GM21619 (cell line): ENCODE measurements around the gene OR13J1.

Source experiments
- ATAC-seq: cut with Tn5 transposase; IDR thresholded peaks from one replicate; pipeline ENCODE4 v1.9.1; 2021; ENCODE audit not compliant: unreplicated experiment

Gene OR13J1

DNA sequence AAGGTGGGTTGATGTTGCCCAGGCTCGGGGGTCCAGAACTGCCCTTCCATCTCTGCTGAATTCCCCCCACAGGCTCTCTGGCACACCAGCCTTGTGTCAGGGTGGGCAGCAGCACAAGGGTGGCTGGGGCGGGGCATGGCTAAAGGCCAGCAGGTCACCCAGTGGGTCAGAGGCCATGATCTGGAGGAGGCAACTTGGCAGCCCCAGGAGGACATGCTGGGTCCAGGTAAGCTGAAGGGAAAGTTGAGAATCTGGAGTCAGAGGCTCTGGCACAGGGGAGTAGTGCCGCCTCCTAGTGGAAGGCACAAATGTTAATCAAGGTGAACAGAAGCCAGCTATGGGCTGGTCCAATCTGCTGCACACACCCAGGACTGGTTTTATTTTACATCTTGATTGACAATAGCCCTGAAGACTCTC is 35.0 kb downstream of the OR13J1 start:
- ATAC-seq: no peak

DNA sequence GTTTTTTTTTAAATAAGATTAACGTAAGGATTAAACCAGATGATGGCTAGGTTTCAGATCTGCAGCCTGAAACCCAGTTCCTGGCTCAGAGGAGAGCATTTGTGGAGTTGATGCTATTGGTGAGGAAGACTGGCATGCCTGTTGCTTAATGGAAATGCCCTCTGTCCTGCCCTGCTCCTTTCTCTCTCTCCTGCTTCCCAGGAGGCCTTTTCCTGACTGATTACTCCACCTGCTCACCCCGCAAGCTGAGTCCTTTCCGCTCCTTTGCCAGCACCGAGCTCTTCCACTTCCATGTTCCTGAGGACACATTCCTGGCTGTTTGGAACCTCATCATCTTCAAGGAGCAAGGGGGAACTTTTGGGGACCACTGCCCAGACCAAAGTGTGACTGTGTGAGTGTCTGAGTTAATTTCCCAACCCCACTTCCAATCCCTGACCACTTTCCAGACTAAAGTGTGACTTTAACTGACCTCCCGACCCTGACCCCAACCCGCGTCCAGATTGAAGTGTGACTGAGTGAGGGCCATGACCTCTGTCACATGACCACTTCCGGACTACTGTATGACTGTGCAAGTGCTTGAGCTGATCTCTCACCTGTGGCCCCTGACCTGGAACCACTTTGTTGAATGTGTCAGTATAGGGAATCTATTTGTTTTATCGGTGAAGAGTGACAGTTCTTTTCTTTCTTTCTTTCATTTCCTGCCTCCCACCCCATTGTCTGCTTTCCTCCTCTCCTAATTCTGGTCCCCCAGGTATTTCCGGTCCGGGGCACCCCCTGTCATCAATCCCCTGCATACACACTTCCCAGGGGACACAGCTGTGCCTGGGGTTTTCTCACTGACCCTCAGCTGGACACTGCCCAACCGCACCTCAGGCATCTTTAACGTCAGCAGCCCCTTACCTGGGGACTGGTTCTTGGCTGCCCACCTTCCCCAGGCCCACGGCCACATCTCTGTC is 35.7 kb downstream of the OR13J1 start:
- ATAC-seq: no peak

DNA sequence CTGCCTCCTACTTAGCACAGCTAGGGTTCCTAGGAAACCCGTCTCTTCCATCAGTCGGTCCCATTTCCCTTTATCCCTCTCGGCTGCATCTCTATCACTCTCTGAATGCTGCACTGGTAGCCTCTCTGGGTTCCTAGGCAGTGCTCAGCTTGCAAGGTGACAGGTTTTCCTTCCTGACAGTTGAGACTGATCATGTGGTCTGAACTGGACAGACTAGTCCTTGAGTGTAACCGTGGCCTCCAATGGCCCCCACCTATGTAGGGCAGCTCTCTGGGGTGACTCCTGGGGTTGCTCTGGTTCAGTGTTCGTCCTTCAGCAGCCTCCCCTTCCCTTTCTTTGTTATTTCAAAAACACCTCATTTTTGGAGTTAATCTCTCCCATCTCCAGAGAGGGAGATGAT is 37.4 kb downstream of the OR13J1 start:
- ATAC-seq: no peak

DNA sequence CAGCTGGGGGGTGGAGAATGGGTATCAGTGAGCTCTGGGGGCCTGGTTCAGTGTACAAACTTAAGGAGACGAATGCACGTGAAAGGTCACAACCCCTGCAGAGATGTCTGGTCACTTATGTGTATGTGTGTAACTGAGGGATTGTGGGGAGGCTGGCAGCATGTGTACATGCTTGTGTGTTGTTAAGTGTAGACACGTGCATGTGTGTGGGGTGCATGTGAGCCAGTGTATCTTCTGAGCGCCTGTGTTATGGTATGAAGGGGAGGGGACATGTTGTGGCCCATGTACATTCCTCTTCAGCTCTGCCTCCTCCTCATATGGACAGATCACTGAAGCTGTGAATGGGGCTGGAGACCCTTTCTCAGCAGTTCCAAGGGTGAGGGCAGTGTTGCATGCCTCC is 39.2 kb downstream of the OR13J1 start:
- no peak for ATAC-seq

DNA sequence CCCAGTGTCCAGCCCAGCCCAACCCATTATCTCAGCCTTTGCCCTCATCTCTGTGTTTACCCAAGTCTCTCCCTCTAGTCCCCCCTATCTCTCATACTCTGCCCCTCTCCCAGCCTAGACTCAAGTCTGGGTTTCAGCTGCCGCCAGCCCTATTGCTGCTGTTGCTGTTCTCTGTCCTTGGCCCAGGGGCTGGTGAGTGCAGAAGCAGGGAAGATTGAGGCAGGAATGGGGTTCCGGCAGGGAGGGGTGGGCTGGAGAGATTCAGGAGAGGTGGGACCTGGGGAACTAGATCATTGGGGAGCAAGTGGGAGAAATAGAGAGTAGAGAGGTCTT is 40.5 kb downstream of the OR13J1 start:
- ATAC-seq: no peak

DNA sequence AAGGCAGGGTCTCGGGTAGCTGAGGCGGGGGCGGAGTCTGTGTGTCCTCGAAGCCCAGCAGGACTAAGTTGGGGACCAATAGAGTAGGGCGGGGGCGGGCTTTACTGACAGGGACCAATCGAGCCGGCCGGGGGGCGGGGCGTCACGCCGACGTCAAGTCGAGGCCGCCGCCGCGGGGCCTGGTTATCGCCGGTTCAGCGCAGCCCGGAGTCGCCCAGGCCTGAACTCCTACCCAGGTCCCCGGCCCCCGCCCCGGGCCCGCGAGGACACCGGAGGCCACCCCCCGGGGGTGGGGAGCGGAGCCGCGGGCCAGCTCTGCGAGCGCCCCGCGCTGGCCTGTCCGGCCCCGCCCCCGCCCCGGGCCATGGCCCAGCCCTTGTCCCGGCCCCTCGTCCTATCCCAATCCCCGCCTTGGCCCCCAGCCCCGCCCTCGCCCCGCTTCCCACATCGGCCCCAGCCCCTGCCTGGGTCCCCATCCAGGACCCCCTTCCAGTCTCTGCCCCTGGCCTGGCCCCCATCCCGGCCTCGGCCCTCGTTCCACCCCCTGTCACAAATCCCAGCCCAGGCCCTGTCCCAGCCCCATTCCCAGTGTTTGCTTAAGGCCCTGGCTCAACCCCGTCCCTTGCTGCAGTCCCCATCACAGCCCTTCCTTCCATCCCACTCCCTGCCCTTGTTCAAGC is 41.0 kb downstream of the OR13J1 start, which contains the start of gene TMEM8B:
Gene TMEM8B (plus strand): TSS at position 145 of the 680 bp plus-strand sequence. CDS start 220 bp downstream, at position 365.
- ATAC-seq: peak; percentile 69

DNA sequence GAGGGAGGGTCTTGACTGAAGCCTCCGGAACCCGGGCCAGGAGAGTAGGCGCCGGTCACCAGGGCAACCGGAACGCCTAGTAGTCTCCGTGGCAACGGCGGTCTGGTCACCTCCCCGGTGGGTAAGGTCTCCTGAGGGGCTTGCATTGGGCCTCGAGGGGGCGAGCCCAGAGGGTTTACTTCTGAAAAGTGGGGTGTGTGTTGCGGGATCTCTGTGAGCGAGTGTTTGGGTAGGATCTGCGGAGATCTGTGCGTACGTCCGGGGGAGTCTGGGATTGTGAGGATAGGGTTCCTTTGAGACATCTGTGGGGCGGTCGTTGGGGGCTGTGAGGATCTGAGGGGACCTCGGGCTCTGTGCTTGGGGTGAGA is 41.5 kb downstream of the OR13J1 start, which contains the start of gene FAM221B:
Gene FAM221B (minus strand): TSS at position 17 of the 368 bp plus-strand sequence. CDS start 2,571 bp downstream, outside the sequence.
- no peak for ATAC-seq

DNA sequence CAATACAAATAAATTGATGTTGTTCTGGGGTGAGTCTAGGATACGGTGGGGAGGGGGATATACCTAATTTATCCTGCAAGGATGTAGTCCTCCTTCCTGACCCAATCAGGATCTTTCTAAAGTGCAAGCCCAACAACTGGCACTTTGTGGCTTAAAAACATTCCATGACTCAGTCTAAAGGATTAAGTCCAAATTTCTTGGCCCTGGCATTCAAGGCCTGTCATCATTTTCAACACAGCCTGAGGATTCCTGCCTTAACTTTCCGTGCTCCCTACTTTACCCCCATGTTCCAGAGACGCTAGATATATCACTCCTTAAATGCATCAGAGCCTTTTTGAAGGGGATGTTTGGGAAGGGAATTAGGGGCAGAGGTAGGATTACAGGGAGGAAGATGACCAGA is 42.7 kb downstream of the OR13J1 start:
- ATAC-seq: no peak

DNA sequence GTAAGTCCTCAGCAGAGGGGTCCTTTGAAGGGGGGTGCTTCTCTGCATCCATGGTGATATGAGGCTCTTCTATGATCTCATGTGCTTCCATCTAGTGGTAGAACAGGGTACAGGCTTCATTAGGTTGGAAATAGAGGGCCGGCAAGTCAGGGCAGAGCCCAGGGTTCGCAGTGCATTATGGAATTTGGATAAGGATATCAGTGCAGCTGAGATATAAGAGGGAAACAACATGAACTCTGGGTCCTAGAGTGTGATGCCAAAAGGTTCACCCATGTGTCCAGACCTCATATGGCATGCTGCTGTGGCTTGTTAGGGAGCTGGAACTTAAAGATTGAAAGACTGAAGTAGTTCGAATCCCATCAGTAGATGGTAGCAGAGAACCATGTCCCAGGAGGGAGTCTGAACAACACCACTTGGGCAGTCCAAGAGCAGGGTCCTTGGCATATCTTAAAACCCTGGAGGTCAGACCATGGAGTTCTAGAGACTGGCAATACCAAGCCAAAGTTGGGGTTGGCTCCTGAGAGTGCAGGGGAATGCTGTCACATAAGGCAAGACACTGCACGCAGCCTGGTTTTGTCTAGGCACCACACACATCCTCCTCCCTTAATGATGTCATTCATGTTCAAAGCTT is 44.0 kb downstream of the OR13J1 start:
- ATAC-seq: no peak

DNA sequence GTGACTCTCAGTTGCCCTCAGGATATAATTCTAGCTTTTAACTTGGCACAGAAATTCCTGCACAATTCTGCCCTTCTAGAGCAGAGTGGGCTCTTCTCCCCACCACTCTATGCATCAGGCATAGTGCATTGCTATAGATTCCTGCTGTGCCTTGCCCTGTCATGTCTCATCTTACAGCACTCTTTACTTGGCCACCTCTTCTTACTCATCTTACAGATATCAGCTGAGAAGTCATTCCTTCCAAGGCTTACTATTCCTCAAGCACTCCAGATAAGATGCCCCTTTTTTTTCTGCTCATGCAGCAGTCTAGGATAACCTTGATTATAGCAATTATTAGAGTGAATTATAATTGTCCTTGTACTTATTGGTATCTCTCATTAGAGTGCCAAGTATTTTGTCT is 47.3 kb downstream of the OR13J1 start:
- ATAC-seq: no peak

DNA sequence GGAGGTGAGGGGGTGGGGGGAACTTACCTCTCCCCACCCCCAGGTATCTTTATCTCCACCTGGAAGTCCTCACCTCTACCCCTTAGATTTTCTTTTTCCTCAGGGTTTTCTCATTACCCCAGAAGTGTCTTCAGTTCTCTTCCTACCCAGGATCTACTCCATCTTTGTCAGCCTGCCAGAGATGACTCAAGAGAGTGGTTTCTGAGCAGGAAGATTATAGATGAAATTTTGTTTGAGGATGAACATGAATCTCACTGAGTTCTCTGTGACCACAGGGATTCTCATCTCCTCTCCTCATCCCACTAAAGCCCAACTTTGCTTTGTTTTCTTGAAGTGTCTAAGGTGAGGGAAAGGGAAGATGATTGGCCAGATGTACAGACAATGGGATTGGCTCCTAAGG is 50.1 kb downstream of the OR13J1 start:
- ATAC-seq: no peak
